GM19467 (cell line): ENCODE measurements around the gene TCIRG1.
"Not testable (repeated sequence)": the region's sequence is repeated elsewhere in the genome, so short reads cannot be mapped to it uniquely, and the experiment has no call there.

Experiments used
- ATAC-seq: cut with Tn5 transposase; IDR thresholded peaks from one replicate; pipeline ENCODE4 v1.9.1; 2021; ENCODE audit warnings: mild to moderate bottlenecking, moderate library complexity; ENCODE audit not compliant: unreplicated experiment

TCIRG1 gene, protein sequence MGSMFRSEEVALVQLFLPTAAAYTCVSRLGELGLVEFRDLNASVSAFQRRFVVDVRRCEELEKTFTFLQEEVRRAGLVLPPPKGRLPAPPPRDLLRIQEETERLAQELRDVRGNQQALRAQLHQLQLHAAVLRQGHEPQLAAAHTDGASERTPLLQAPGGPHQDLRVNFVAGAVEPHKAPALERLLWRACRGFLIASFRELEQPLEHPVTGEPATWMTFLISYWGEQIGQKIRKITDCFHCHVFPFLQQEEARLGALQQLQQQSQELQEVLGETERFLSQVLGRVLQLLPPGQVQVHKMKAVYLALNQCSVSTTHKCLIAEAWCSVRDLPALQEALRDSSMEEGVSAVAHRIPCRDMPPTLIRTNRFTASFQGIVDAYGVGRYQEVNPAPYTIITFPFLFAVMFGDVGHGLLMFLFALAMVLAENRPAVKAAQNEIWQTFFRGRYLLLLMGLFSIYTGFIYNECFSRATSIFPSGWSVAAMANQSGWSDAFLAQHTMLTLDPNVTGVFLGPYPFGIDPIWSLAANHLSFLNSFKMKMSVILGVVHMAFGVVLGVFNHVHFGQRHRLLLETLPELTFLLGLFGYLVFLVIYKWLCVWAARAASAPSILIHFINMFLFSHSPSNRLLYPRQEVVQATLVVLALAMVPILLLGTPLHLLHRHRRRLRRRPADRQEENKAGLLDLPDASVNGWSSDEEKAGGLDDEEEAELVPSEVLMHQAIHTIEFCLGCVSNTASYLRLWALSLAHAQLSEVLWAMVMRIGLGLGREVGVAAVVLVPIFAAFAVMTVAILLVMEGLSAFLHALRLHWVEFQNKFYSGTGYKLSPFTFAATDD

DNA sequence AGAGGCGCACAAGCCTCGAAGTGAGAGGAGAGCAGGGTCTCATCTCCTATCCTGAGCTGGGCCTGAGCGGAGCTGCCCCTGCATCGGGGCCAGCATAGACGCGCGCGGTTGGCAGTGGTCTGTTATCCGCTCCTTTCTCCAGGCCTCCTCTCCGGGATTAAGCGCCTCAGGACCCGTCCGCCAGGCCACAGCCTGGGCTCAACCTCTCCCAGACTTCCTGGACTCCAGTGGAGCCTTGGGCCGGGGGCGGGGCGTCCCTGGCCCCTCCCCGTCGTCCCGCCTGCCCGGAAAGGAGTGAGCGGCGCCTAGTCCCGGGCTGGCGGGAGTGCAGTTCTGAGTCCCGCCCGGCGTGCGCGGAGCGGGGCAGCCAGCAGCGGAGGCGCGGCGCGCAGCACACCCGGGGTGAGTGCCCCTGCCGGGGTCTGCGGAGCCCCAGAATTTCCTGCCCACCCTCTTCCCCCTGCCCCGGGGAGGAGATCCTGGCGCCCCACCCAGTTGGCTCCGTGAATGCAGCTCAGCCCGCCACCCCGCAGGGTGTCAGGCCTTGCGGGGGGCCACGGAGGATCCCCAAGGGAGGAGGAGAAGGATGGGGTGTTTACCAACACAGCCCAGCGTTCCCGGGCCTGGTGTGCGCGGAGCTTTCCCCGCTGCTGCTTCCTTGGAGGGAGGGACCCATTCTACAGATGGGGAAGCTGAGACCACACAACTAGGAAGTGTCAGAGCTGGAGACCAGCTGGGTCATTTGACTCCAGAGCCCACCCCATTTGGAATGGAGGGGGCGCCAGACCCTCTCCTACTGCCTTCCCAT is at the start of gene TCIRG1:
TSS of gene TCIRG1 (plus strand) at position 308 of the 808 bp plus-strand sequence. CDS start 2,247 bp downstream, outside the sequence.
- ATAC-seq, result no peak

GRCh38 chr11:67990546-67991346 is 48.1 kb upstream of the TCIRG1 start:
- ATAC-seq, result not testable (repeated sequence)

- ATAC-seq, result not testable (repeated sequence)
These were observed 47.3 kb upstream of the TCIRG1 start for GRCh38 chr11:67991347-67992121.

DNA sequence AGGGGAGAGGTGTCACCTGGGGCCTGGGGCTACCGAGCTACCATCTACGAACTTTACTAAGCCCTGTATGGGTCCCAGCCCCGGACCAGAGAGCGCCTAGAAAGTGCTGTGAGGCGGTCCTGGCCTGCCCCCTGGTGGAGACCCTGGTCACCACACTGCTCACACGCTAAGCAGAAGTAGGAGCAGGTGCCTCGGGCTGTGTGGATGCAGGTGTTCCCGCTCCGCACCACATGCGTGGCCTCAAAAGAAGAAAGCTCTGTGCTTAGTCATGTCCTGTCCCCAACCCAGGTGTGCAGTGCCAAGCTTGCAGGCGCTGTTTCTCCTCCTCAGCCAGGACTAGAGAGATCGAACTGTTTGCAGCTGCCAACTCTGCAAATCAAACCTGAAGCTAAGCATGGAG is 45.0 kb upstream of the TCIRG1 start:
- not testable (repeated sequence) for ATAC-seq

- not testable (repeated sequence) for ATAC-seq
These were observed 44.4 kb upstream of the TCIRG1 start for GRCh38 chr11:67994387-67994786.

DNA sequence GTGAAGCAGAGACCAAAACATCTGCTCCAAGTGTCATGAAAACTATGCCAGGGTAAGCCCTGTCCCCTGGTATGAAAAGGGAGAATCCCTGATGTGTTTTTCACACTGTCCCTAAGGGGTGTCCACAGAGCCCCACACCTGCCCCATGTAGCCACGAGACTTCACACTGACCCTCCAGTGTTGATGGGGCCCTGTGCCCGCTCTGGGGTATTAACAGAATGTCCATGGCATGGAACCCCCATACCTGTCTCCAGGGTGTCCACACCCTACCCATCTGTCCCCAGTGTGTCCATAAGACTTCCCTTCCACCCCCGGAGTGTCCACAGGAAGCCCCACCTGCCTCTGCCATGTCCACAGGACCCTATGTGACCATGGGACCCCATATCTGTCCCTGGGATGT is 43.7 kb upstream of the TCIRG1 start:
- not testable (repeated sequence) for ATAC-seq

DNA sequence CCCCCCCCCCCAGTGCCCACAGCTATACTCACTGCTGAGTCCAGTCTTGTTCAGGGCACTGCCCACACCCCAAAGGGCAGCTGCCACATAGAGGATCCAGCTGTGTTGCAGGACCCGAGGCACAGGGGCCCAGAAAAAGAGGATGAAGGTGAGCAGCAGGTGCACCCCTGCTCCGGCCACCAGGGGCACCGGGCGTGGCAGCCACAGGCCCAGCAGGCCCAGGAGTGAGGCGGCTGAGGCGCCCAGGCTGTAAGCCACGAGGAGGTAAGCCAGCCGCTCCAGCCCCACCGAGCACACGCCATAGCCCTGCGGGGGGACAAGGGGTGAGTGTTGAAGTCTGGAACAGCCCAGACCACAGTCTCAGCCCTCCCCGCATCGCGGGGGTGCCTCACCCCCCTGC is 43.2 kb upstream of the TCIRG1 start:
- ATAC-seq, result not testable (repeated sequence)

DNA sequence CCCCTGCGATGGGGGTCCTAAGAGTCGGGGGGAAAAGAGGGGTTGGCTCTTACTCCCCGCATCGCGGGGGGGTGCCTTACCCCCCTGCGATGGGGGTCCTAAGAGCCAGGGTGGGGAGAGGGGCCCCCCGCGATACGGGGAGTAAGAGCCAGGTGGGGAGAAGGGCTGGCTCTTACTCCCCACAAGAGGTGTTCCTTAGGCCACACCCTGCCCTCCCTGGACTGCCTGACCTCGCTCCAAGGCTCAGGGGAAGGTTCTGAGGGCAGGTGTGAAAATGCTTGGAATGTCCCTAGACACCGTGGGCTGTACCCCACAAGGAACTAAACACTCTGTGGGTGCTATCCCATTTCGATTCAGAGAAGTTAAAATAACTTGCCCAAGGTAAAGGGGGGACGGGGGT is 42.8 kb upstream of the TCIRG1 start:
- ATAC-seq, result no peak

GRCh38 chr11:67996622-67997474 is 42.0 kb upstream of the TCIRG1 start:
- no peak for ATAC-seq

DNA sequence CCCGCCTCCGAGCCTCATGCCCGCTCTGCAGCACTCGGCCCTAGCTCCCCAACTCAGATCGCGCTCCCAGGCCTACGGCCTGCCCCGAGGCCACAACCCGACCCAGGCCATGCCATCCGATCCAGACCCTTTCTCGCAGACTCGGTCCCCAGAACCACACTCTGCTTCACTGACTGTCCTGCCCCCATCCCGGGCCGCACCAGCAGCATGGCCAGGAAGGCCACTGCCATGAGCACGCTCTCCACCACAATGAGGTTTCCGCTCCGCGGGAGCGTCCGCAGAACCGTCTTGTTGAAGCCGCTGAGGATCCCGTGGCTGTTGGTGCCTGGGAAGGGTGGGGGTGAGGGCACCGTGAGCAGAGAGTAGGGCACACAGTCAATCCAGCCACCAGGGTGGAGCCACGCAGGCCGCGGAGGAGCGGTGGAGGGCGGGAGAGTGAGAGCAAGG is 41.3 kb upstream of the TCIRG1 start:
- ATAC-seq, result no peak

- no peak for ATAC-seq
These were observed 40.4 kb upstream of the TCIRG1 start for GRCh38 chr11:67998150-67999045.

- ATAC-seq, result no peak
These were observed 39.6 kb upstream of the TCIRG1 start for GRCh38 chr11:67999201-67999629.

GRCh38 chr11:67999704-68000103 is 39.1 kb upstream of the TCIRG1 start:
- no peak for ATAC-seq

- peak; percentile 33 for ATAC-seq
These were observed 36.3 kb upstream of the TCIRG1 start for GRCh38 chr11:68002575-68002937.

- ATAC-seq, result peak; percentile 30
These were observed 35.6 kb upstream of the TCIRG1 start for GRCh38 chr11:68002938-68003845.

DNA sequence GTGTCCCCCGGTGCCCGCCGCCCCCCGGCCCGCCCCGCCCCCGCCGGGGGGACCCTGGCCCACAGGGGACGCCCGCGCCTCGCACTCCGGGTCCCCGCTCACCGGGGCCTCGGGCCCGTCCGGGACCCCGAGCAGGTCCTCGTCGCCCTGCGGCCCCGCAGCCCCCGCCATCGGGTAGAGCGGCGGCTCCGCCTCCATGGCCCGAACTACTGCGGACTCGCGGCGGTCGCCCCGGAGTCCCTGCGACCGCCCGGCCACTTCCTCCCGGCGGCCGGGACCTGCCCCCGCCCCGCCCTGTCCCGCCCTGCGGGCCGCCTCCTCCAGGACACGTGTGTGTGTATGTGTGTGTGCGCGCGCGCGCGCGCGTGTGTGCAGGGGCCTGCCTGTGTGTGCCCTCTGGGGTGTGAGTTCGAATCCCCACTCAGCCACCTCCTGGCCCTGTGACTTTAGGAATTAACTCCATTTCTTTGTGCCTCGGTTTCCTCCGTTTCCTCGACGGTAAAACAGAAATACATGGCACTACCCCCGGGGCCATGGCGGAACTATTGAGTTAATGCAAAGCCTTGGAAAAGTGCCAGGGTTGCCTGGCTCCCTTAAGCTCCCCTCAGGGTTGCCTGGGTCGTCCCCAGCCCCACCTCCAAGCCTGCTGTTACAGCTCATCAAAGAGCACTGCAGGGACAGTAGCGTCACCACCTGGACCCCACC is 34.8 kb upstream of the TCIRG1 start, which contains the start of gene UNC93B1:
TSS of gene UNC93B1 (minus strand) at position 252 of the 705 bp plus-strand sequence. CDS start at position 198, 54 bp downstream.
- peak; percentile 46 for ATAC-seq
